GM18907 (cell line): ENCODE measurements around the gene GCM1.
"Not testable (repeated sequence)": the region's sequence is repeated elsewhere in the genome, so short reads cannot be mapped to it uniquely, and the experiment has no call there.

Experiments used
- ATAC-seq: cut with Tn5 transposase; IDR thresholded peaks from one replicate; pipeline ENCODE4 v1.9.1; 2021; ENCODE audit warnings: mild to moderate bottlenecking, moderate library complexity; ENCODE audit not compliant: unreplicated experiment

GCM1 gene

GRCh38 chr6:53148684-53149083 is at the start of gene GCM1:
TSS of gene GCM1 (minus strand) at chr6:53148841. CDS start at chr6:53145632, 3,209 bp downstream.
- ATAC-seq = no peak

- no peak for ATAC-seq
Measured at GRCh38 chr6:53197553-53197952, 48.9 kb upstream of the GCM1 start.

GRCh38 chr6:53195048-53195447 is 46.4 kb upstream of the GCM1 start:
- no peak for ATAC-seq

- no peak for ATAC-seq
Measured at GRCh38 chr6:53192682-53193188, 44.1 kb upstream of the GCM1 start.

GRCh38 chr6:53189554-53189953 is 40.9 kb upstream of the GCM1 start:
- ATAC-seq = no peak

- no peak for ATAC-seq
Measured at GRCh38 chr6:53188833-53189232, 40.2 kb upstream of the GCM1 start.

- no peak for ATAC-seq
Measured at GRCh38 chr6:53180678-53181077, 32.0 kb upstream of the GCM1 start.

GRCh38 chr6:53179961-53180651 is 31.5 kb upstream of the GCM1 start:
- no peak for ATAC-seq

- ATAC-seq = no peak
Measured at GRCh38 chr6:53178837-53179432, 30.3 kb upstream of the GCM1 start.

GRCh38 chr6:53175027-53175426 is 26.4 kb upstream of the GCM1 start:
- ATAC-seq = no peak

GRCh38 chr6:53172468-53172803 is 23.8 kb upstream of the GCM1 start:
- no peak for ATAC-seq

- ATAC-seq = peak; percentile 86
Measured at GRCh38 chr6:53171605-53172467, 23.2 kb upstream of the GCM1 start.

- ATAC-seq = no peak
Measured at GRCh38 chr6:53168516-53169267, 20.1 kb upstream of the GCM1 start.

- ATAC-seq = no peak
Measured at GRCh38 chr6:53165293-53165692, 16.7 kb upstream of the GCM1 start.

- ATAC-seq = no peak
Measured at GRCh38 chr6:53162606-53163005, 14.0 kb upstream of the GCM1 start.

- no peak for ATAC-seq
Measured at GRCh38 chr6:53161481-53162009, 12.9 kb upstream of the GCM1 start.

GRCh38 chr6:53159558-53159957 is 10.9 kb upstream of the GCM1 start:
- no peak for ATAC-seq

GRCh38 chr6:53158076-53158475 is 9.4 kb upstream of the GCM1 start:
- ATAC-seq = not testable (repeated sequence)

- ATAC-seq = not testable (repeated sequence)
Measured at GRCh38 chr6:53155279-53155678, 6.6 kb upstream of the GCM1 start.

GRCh38 chr6:53154794-53155193 is 6.2 kb upstream of the GCM1 start:
- ATAC-seq = no peak

- ATAC-seq = no peak
Measured at GRCh38 chr6:53154071-53154470, 5.4 kb upstream of the GCM1 start.
